Measurements from ENCODE around the gene SUSD3.
A peak's percentile ranks its signal among the peaks of the same experiment; 100 is the strongest.

The SUSD3 gene

GRCh38 chr9:93026640-93027039 is 31.9 kb upstream of the SUSD3 start:
- peaks cover 13% of the 10 kb centered on the region for H3K27me3 Mint-ChIP-seq (ENCODE audit: low read depth)
- TF ChIP-seq CTCF (IDR thresholded peaks at IDR 0.05; ENCODE audit: unreplicated experiment in 3 of 3) = no peak
- peaks cover 14% of the 10 kb centered on the region for H3K4me1 Mint-ChIP-seq
- no peak overlapping the region for H3K4me3 Mint-ChIP-seq
- H3K27ac Mint-ChIP-seq = no peak overlapping the region
- no peaks in the 10 kb centered on the region for H3K9me3 Mint-ChIP-seq
- H3K36me3 Mint-ChIP-seq (ENCODE audit: low read depth) = no peaks in the 10 kb centered on the region

- Mint-ChIP-seq H3K27me3 (ENCODE audit: low read depth) (peaks cover 15% of the 10 kb centered on the region), H3K36me3 (ENCODE audit: low read depth) (no peaks in the 10 kb centered on the region), H3K27ac (no peak overlapping the region), H3K4me3 (no peak overlapping the region), H3K4me1 (peaks cover 25% of the 10 kb centered on the region), H3K9me3 (no peaks in the 10 kb centered on the region)
- no peak for TF ChIP-seq CTCF (IDR thresholded peaks at IDR 0.05; ENCODE audit: unreplicated experiment in 3 of 3)
These were observed 30.8 kb upstream of the SUSD3 start for GRCh38 chr9:93027750-93028149.

- Mint-ChIP-seq H3K9me3 (no peaks in the 10 kb centered on the region), H3K27me3 (ENCODE audit: low read depth) (peaks cover 15% of the 10 kb centered on the region), H3K27ac (peak overlapping the region in 2 of 3 experiments; percentile 56 to 67), H3K4me1 (peaks cover 29% of the 10 kb centered on the region), H3K4me3 (no peak overlapping the region), H3K36me3 (ENCODE audit: low read depth) (no peaks in the 10 kb centered on the region)
- no peak for TF ChIP-seq CTCF (IDR thresholded peaks at IDR 0.05; ENCODE audit: unreplicated experiment in 3 of 3)
These were observed 30.0 kb upstream of the SUSD3 start for GRCh38 chr9:93028448-93029006.

GRCh38 chr9:93030642-93031628 is 27.6 kb upstream of the SUSD3 start:
- TF ChIP-seq CTCF (IDR thresholded peaks at IDR 0.05; ENCODE audit: unreplicated experiment in 3 of 3) = no peak
- H3K36me3 Mint-ChIP-seq (ENCODE audit: low read depth) = no peaks in the 10 kb centered on the region
- peaks cover 33% of the 10 kb centered on the region for H3K4me1 Mint-ChIP-seq
- H3K4me3 Mint-ChIP-seq = no peak overlapping the region
- H3K27ac Mint-ChIP-seq = peak overlapping the region in 1 of 3 experiments; percentile 31
- H3K9me3 Mint-ChIP-seq = no peaks in the 10 kb centered on the region
- H3K27me3 Mint-ChIP-seq (ENCODE audit: low read depth) = peaks cover 15% of the 10 kb centered on the region

- TF ChIP-seq CTCF (IDR thresholded peaks at IDR 0.05; ENCODE audit: unreplicated experiment in 3 of 3) = no peak
- H3K4me1 Mint-ChIP-seq = peaks cover 33% of the 10 kb centered on the region
- H3K27ac Mint-ChIP-seq = peak overlapping the region in 1 of 3 experiments; percentile 31
- H3K9me3 Mint-ChIP-seq = no peaks in the 10 kb centered on the region
- H3K4me3 Mint-ChIP-seq = peak overlapping the region in 1 of 3 experiments; percentile 41
- no peaks in the 10 kb centered on the region for H3K36me3 Mint-ChIP-seq (ENCODE audit: low read depth)
- peaks cover 15% of the 10 kb centered on the region for H3K27me3 Mint-ChIP-seq (ENCODE audit: low read depth)
These were observed 26.7 kb upstream of the SUSD3 start for GRCh38 chr9:93031629-93032430.
